ENCODE data around the gene TEAD1. TPM values are rescaled to one million over a fixed set of nuclear protein-coding genes. Genes with fewer than 3 reads are reported as not detected.

TEAD1 gene
- polyA plus RNA-seq, 1 donor (not counting 4 experiments of a cell fraction or from before 2014, with no cell fraction given): 32.7 TPM

GRCh38 chr11:12845163-12845562 is 170.9 kb downstream of the TEAD1 start:
- DNase-seq (ENCODE audit: low read depth, low spot score): no peak
- H3K4me3 ChIP-seq (ENCODE audit: control insufficient read depth in 2 of 3, extremely low read depth in 1 of 3, insufficient read depth in 2 of 3, low read depth in 1 of 3, low read length in 3 of 3): no peak overlapping the region
- no peak overlapping the region for H3K27ac ChIP-seq (ENCODE audit: control insufficient read depth, insufficient read depth, low read length)
- peaks cover 50% of the 10 kb centered on the region for H3K4me1 ChIP-seq (ENCODE audit: control insufficient read depth, extremely low read depth, insufficient read depth, low read length)
- H3K79me2 ChIP-seq (ENCODE audit: control insufficient read depth, insufficient read depth, low read length): peaks cover 83% of the 10 kb centered on the region
- no peaks in the 10 kb centered on the region for H3K36me3 ChIP-seq (ENCODE audit: control insufficient read depth in 2 of 2, extremely low read depth in 1 of 2, insufficient read depth in 2 of 2, low read length in 2 of 2)
- H3K9ac ChIP-seq (ENCODE audit: control insufficient read depth, extremely low read depth, insufficient read depth, low read length): no peak overlapping the region
- H3K9me1 ChIP-seq (ENCODE audit: control insufficient read depth, extremely low read depth, insufficient read depth, low read length): peaks cover 5% of the 10 kb centered on the region
- TF ChIP-seq EZH2 (IDR thresholded peaks at IDR 0.05; ENCODE audit: low read length): no peak
- dilution Hi-C loops (cut with MboI; ENCODE audit: extremely low pct_ligation_motif_present, low sequenced_read_pairs): no loop called here
- no peak overlapping the region for H2AFZ ChIP-seq (ENCODE audit: control insufficient read depth, low read length)
- no peaks in the 10 kb centered on the region for H3K9me3 ChIP-seq (ENCODE audit: control insufficient read depth, low read depth, low read length)
- no peak for FAIRE-seq
- no peak overlapping the region for H3K4me2 ChIP-seq (ENCODE audit: control insufficient read depth, extremely low read depth, insufficient read depth, low read depth, low read length)
- no peaks in the 10 kb centered on the region for H3K27me3 ChIP-seq (ENCODE audit: control insufficient read depth, extremely low read depth, insufficient read depth, low read length)
- peaks cover 6% of the 10 kb centered on the region for H4K20me1 ChIP-seq (ENCODE audit: control insufficient read depth, extremely low read depth, insufficient read depth, low read length)

- dilution Hi-C loops (cut with MboI; ENCODE audit: extremely low pct_ligation_motif_present, low sequenced_read_pairs): no loop called here
- Histone ChIP-seq H4K20me1 (ENCODE audit: control insufficient read depth, extremely low read depth, insufficient read depth, low read length) (peaks cover 6% of the 10 kb centered on the region), H3K4me2 (ENCODE audit: control insufficient read depth, extremely low read depth, insufficient read depth, low read depth, low read length) (no peak overlapping the region), H3K9ac (ENCODE audit: control insufficient read depth, extremely low read depth, insufficient read depth, low read length) (no peak overlapping the region), H3K79me2 (ENCODE audit: control insufficient read depth, insufficient read depth, low read length) (peaks cover 78% of the 10 kb centered on the region), H3K4me3 (ENCODE audit: control insufficient read depth in 2 of 3, extremely low read depth in 1 of 3, insufficient read depth in 2 of 3, low read depth in 1 of 3, low read length in 3 of 3) (no peak overlapping the region), H3K27ac (ENCODE audit: control insufficient read depth, insufficient read depth, low read length) (no peak overlapping the region), H2AFZ (ENCODE audit: control insufficient read depth, low read length) (no peak overlapping the region), H3K9me3 (ENCODE audit: control insufficient read depth, low read depth, low read length) (no peaks in the 10 kb centered on the region), H3K27me3 (ENCODE audit: control insufficient read depth, extremely low read depth, insufficient read depth, low read length) (no peaks in the 10 kb centered on the region), H3K9me1 (ENCODE audit: control insufficient read depth, extremely low read depth, insufficient read depth, low read length) (peaks cover 3% of the 10 kb centered on the region), H3K4me1 (ENCODE audit: control insufficient read depth, extremely low read depth, insufficient read depth, low read length) (peaks cover 43% of the 10 kb centered on the region), H3K36me3 (ENCODE audit: control insufficient read depth in 2 of 2, extremely low read depth in 1 of 2, insufficient read depth in 2 of 2, low read length in 2 of 2) (no peaks in the 10 kb centered on the region)
- FAIRE-seq (no peak), DNase-seq (ENCODE audit: low read depth, low spot score) (no peak)
- TF ChIP-seq, protein P1, sequence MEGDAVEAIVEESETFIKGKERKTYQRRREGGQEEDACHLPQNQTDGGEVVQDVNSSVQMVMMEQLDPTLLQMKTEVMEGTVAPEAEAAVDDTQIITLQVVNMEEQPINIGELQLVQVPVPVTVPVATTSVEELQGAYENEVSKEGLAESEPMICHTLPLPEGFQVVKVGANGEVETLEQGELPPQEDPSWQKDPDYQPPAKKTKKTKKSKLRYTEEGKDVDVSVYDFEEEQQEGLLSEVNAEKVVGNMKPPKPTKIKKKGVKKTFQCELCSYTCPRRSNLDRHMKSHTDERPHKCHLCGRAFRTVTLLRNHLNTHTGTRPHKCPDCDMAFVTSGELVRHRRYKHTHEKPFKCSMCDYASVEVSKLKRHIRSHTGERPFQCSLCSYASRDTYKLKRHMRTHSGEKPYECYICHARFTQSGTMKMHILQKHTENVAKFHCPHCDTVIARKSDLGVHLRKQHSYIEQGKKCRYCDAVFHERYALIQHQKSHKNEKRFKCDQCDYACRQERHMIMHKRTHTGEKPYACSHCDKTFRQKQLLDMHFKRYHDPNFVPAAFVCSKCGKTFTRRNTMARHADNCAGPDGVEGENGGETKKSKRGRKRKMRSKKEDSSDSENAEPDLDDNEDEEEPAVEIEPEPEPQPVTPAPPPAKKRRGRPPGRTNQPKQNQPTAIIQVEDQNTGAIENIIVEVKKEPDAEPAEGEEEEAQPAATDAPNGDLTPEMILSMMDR (optimal IDR thresholded peaks at IDR 0.05 in 1 of 3, IDR thresholded peaks at IDR 0.05 in 1 of 3, conservative IDR thresholded peaks at IDR 0.05 in 1 of 3; ENCODE audit: extremely low read depth in 1 of 3, insufficient read depth in 2 of 3, low read length in 3 of 3): no peak
- TF ChIP-seq EZH2 (IDR thresholded peaks at IDR 0.05; ENCODE audit: low read length): no peak
Measured at GRCh38 chr11:12845739-12846358, 171.6 kb downstream of the TEAD1 start.
